Ovary (tissue), 10 donors: Measurements from ENCODE around the gene SELENOH. TPM values are rescaled to one million over a fixed set of nuclear protein-coding genes. Genes with fewer than 3 reads are reported as not detected.

Source experiments
- DNase-seq, 5 donors: peaks; one replicate each; pipeline ENCODE4 v3.0.0-alpha.2; 2019 to 2020
- H3K27ac ChIP-seq, 2 donors: fragments of 200-600 bp; one replicate each; pipeline versions ENCODE4 v1.5.1 to v1.8.0; 2019 to 2022
- H3K27me3 ChIP-seq: fragments of 200-600 bp; one replicate; pipeline ENCODE4 v1.8.0; 2022
- H3K36me3 ChIP-seq: fragments of 200-600 bp; sonication (generic); one replicate; pipeline ENCODE4 v1.5.1; 2019
- H3K4me1 ChIP-seq: one replicate; pipeline ENCODE4 v1.8.1; 2013; ENCODE audit warnings: mild to moderate bottlenecking, moderate library complexity; ENCODE audit not compliant: insufficient read depth
- H3K4me3 ChIP-seq: fragments of 200-600 bp; sonication (generic); one replicate; pipeline ENCODE4 v1.5.1; 2017
- H3K9me3 ChIP-seq, 2 donors: fragments of 200-600 bp in 1 of 2; sonication (generic) in 1 of 2; one replicate each; pipeline versions ENCODE4 v1.5.1 to v1.8.1; 2013 to 2019; ENCODE audit warnings: mild to moderate bottlenecking in 1 of 2, moderate library complexity in 1 of 2
- EP300 ChIP-seq: sonication (generic); formaldehyde crosslinking; IDR thresholded peaks from one replicate; pipeline ENCODE4 v1.6.1; 2017; ENCODE audit warnings: antibody characterized with exemption
- POLR2A ChIP-seq: fragments of 450-650 bp; IDR thresholded peaks from one replicate; pipeline ENCODE4 v1.6.1; 2017; ENCODE audit warnings: antibody characterized with exemption, mild to moderate bottlenecking, moderate library complexity
- WGBS, 3 donors: extraction: QIAGEN DNeasy Blood & Tissue Kit in 1 of 3; methylation state at CpG; one replicate each; pipeline versions ENCODE4 v1.1.5 to v1.1.7; 2013 to 2017; 5-methylcytosine and 5-hydroxymethylcytosine counted together
- intact Hi-C, 4 donors: fragments of 100-400 bp; cut with DNase I; formaldehyde crosslinking; loops; one replicate each; pipeline versions ENCODE4 v1.11.0 to v1.15.1; 2022 to 2023
- long read RNA-seq, 3 donors: library from polyadenylated mRNA in 2 of 3; unstranded in 2 of 3; transcript quantifications; one replicate each; pipeline ENCODE4 v2.0.0 and lab custom pipeline, GENCODE V29; 2021 to 2026
- polyA plus RNA-seq, 2 donors: library from polyadenylated mRNA; stranded (reverse); fragments of 200-250 nt in 1 of 2; fragments of 350-450 nt in 1 of 2; fragmentation: Illumina TruSeq in 1 of 2; extraction: RNeasy Lipid Tissue Mini Kit (QIAGEN cat#74804) in 1 of 2; gene quantifications; one replicate each; pipeline ENCODE4 v1.2.3, GENCODE V29; 2013 to 2014
- total RNA-seq, 7 donors: library from RNA; depleted of rRNA in 2 of 7; stranded (reverse); fragments of >200 nt in 2 of 7; fragmentation: NEBNext Ultra II Directional in 3 of 7; extraction: Animal tissue kit (Norgen Biotek cat#: 25700) in 3 of 7; gene quantifications; one replicate each; pipeline versions ENCODE4 v1.1.0 to v1.2.4, GENCODE V29; 2016 to 2023
- TF ChIP-seq, protein P1 (sequence below), 3 donors: fragments of 450-650 bp in 2 of 3; fragments of 200-600 bp in 1 of 3; IDR thresholded peaks; one replicate each; pipeline versions ENCODE4 v1.5.1 to v1.8.0; 2016 to 2022; ENCODE audit warnings: antibody characterized with exemption in 3 of 3, mild to moderate bottlenecking in 1 of 3
- donor health status: DM: no; HTN: no; CAD: no; lungs with moderate emphysema.
- donor health status: DM: no; HTN: no; CAD: no.
- donor health status: Bipolar disorder and iron deficiency.
- donor health status: DM: yes; HTN: yes; CAD: no.
- donor health status: DM: no; HTN: no; CAD: no.
- donor health status: DM: yes; HTN: yes; CAD: no.

The SELENOH gene, protein sequence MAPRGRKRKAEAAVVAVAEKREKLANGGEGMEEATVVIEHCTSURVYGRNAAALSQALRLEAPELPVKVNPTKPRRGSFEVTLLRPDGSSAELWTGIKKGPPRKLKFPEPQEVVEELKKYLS
- 100 to 1,000 TPM in 5 of 7 donors, 10 to 100 TPM in 2; 88.1 to 244 (median 107) TPM for total RNA-seq
- 100 to 1,000 TPM in 1 of 2 donors, 10 to 100 TPM in 1; 33.9 to 142 TPM for polyA plus RNA-seq
- long read RNA-seq, donor 1, transcript SELENOH-201 (3 exons, 833 nt), result minor isoform, 7 of 44 reads
- long read RNA-seq, donor 1, transcript SELENOH-204 (4 exons, 818 nt), result major isoform, 33 of 44 reads
- long read RNA-seq, donor 1, partial matches to known transcripts, result 0 of 44 reads
- long read RNA-seq, donor 1, other reads (novel, unspliced or antisense), result 0 of 44 reads
- long read RNA-seq, donor 2, transcript SELENOH-204 (4 exons, 818 nt), result major isoform, 211 of 277 reads
- long read RNA-seq, donor 2, transcript SELENOH-205 (3 exons, 1,039 nt), result minor isoform, 8 of 277 reads
- long read RNA-seq, donor 2, transcript SELENOH-202 (4 exons, 469 nt), result minor isoform, 5 of 277 reads
- long read RNA-seq, donor 2, transcript SELENOH-207 (1 exons, 523 nt), result minor isoform, 28 of 277 reads
- long read RNA-seq, donor 2, partial matches to known transcripts, result 16 of 277 reads
- long read RNA-seq, donor 2, other reads (novel, unspliced or antisense), result 0 of 277 reads
- long read RNA-seq, donor 3, transcript SELENOH-204 (4 exons, 818 nt), result major isoform, 74 of 79 reads
- long read RNA-seq, donor 3, partial matches to known transcripts, result 1 of 79 reads
- long read RNA-seq, donor 3, other reads (novel, unspliced or antisense), result 2 of 79 reads

DNA sequence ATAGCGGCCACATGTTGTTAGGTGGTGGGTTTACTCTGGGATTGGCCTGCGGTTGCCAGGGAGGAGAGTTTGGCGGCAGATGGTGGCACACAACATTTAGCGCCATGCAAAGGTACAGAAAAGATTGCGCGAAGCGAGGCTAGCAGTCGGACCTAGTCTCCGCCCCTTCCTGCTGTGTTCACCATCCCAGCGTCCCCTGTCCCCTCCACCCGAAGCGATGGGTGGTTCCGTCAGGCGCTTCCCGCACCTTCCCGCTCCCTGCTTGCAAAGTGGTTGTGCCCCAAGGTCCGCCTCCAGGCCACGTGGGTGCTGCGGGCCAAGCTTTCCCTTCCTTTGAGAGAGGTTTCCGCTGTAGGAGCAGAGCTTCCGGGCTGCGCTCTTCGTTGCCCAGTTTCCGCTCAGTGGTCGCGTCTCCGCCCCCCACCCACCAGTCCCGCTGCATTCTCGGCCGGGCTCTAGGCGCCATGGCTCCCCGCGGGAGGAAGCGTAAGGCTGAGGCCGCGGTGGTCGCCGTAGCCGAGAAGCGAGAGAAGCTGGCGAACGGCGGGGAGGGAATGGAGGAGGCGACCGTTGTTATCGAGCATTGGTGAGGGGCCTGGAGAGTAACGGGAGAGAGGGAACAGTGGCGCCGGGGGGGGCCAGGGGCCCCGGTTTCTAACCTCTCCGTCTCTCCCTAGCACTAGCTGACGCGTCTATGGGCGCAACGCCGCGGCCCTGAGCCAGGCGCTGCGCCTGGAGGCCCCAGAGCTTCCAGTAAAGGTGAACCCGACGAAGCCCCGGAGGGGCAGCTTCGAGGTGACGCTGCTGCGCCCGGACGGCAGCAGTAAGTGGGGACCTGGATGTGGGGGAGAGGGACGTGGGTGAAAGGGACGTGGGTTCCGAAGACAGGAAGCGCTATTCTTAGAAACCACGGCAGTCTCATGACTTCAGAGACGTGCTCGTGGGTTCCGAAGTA is at the start of gene SELENOH:
TSS of gene SELENOH (plus strand) at position 360 of the 955 bp plus-strand sequence. CDS start at position 465, 105 bp downstream.
- Histone ChIP-seq H3K9me3 (no peaks in the 10 kb centered on the region), H3K27me3 (no peaks in the 10 kb centered on the region), H3K27ac (peak within 1 kb of the TSS; percentile 23 to 83), H3K36me3 (no peaks in the 10 kb centered on the region), H3K4me1 (no peaks in the 10 kb centered on the region), H3K4me3 (peak within 1 kb of the TSS; percentile 81)
- peak; percentile 93 to 96 (median 94) for DNase-seq
- peak; percentile 72 for TF ChIP-seq POLR2A
- TF ChIP-seq, protein P1, sequence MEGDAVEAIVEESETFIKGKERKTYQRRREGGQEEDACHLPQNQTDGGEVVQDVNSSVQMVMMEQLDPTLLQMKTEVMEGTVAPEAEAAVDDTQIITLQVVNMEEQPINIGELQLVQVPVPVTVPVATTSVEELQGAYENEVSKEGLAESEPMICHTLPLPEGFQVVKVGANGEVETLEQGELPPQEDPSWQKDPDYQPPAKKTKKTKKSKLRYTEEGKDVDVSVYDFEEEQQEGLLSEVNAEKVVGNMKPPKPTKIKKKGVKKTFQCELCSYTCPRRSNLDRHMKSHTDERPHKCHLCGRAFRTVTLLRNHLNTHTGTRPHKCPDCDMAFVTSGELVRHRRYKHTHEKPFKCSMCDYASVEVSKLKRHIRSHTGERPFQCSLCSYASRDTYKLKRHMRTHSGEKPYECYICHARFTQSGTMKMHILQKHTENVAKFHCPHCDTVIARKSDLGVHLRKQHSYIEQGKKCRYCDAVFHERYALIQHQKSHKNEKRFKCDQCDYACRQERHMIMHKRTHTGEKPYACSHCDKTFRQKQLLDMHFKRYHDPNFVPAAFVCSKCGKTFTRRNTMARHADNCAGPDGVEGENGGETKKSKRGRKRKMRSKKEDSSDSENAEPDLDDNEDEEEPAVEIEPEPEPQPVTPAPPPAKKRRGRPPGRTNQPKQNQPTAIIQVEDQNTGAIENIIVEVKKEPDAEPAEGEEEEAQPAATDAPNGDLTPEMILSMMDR (IDR thresholded peaks at IDR 0.05), result no peak
- TF ChIP-seq EP300, result no peak
- WGBS, 3 donors, result 0 to 1% (median 1%) methylated on average over 72 to 75 of the region's 75 CpGs
- intact Hi-C loops, result loop anchor here in 1 of 4 donors (10.0 kb wide), 1 partner anchor 53 kb away; no protein-coding TSS in a partner anchor

GRCh38 chr11:57698843-57699365 is 42.4 kb upstream of the SELENOH start:
- H3K36me3 ChIP-seq, result no peaks in the 10 kb centered on the region
- H3K27ac ChIP-seq, result no peak overlapping the region
- intact Hi-C loops, result no loop called here
- no peak overlapping the region for H3K4me3 ChIP-seq
- H3K9me3 ChIP-seq, result no peaks in the 10 kb centered on the region
- H3K27me3 ChIP-seq, result no peaks in the 10 kb centered on the region
- peaks cover 3% of the 10 kb centered on the region for H3K4me1 ChIP-seq
- no peak for DNase-seq
- WGBS, 3 donors, result 80 to 85% (median 80%) methylated on average over 18 of the region's 18 CpGs
- no peak for TF ChIP-seq EP300
- no peak for TF ChIP-seq POLR2A
- TF ChIP-seq, protein P1 (IDR thresholded peaks at IDR 0.05), result no peak

GRCh38 chr11:57699813-57700212 is 41.5 kb upstream of the SELENOH start:
- Histone ChIP-seq H3K4me1 (peaks cover 3% of the 10 kb centered on the region), H3K27ac (no peak overlapping the region), H3K27me3 (no peaks in the 10 kb centered on the region), H3K9me3 (no peaks in the 10 kb centered on the region), H3K4me3 (no peak overlapping the region), H3K36me3 (no peaks in the 10 kb centered on the region)
- 80 to 81% (median 81%) methylated on average over 10 of the region's 10 CpGs for WGBS, 3 donors
- DNase-seq, result no peak
- no peak for TF ChIP-seq EP300
- TF ChIP-seq POLR2A, result no peak
- TF ChIP-seq, protein P1 (IDR thresholded peaks at IDR 0.05), result no peak
- intact Hi-C loops, result no loop called here
